K562 (cell line): ENCODE measurements around the gene RASGEF1C. TPM values are rescaled to one million over a fixed set of nuclear protein-coding genes. Genes with fewer than 3 reads are reported as not detected.

ENCODE experiments used
- ATAC-seq: fragments of 200-7000 bp; cut with Tn5 transposase; 3 replicates; pipeline ENCODE4 v1.9.1; 2020; ENCODE audit warnings: moderate library complexity
- BruUV-seq: library from RNA; stranded (reverse); fragments of 400-500 nt; replicated peaks from 2 replicates; lab custom pipeline; 2021; lab: Mats Ljungman, UMichigan
- CTCF ChIA-PET: fragments of 300-600 bp; formaldehyde crosslinking; extraction: SDS; loops from one replicate; lab custom pipeline; 2021; ENCODE audit warnings: low intra/inter-chr PET ratio; lab: Yijun Ruan, JAX
- POLR2A ChIA-PET: fragments of 300-600, 350-650 bp; sonication (Branson Sonifier 250); formaldehyde crosslinking; extraction: SDS; loops from one replicate; lab custom pipeline; 2021; ENCODE audit warnings: antibody characterized with exemption, inconsistent platforms; lab: Yijun Ruan, JAX
- DNase-seq, 4 experiments: peaks; one replicate each; pipeline versions ENCODE4 v3.0.0 to v3.0.0-alpha.2; 2011 to 2018; ENCODE audit warnings: low spot score in 3 of 4, mixed read lengths in 3 of 4; ENCODE audit errors: extremely low read depth in 1 of 4
- FAIRE-seq: peaks from 2 replicates; lab custom pipeline; 2011; peaks lifted over from hg19 to GRCh38; lab: Jason Lieb, UNC
- H2AFZ ChIP-seq: 2 replicates; pipeline ENCODE4 v1.6.0; 2011; ENCODE audit warnings: low read depth, low read length, control low read depth, inconsistent platforms
- H3K27ac ChIP-seq: fragments of 200-600 bp; 3 replicates; pipeline ENCODE4 v1.8.0; 2011; ENCODE audit warnings: low read depth, mild to moderate bottlenecking, control low read depth, inconsistent platforms, low read length, moderate library complexity, mixed read lengths; ENCODE audit errors: extremely low read depth
- H3K27me3 ChIP-seq, 2 experiments: fragments of 300-600 bp in 1 of 2; 2 replicates in 1 of 2; 3 replicates in 1 of 2; pipeline versions ENCODE4 v1.6.0 to v1.8.0; 2011; ENCODE audit warnings: inconsistent platforms in 2 of 2, low read length in 2 of 2, mild to moderate bottlenecking in 1 of 2, mixed read lengths in 1 of 2, moderate library complexity in 1 of 2; ENCODE audit not compliant: control insufficient read depth in 2 of 2, insufficient read depth in 2 of 2
- H3K36me3 ChIP-seq: fragments of 300-600 bp; 3 replicates; pipeline ENCODE4 v1.8.0; 2011; ENCODE audit warnings: mild to moderate bottlenecking, low read length, inconsistent platforms; ENCODE audit not compliant: control insufficient read depth, insufficient read depth
- H3K4me1 ChIP-seq, 2 experiments: fragments of 200-600 bp in 1 of 2; replicated peaks in 1 of 2; 2 replicates in 1 of 2; 3 replicates in 1 of 2; pipeline versions ENCODE4 v1.5.1 to v1.8.0; 2011; ENCODE audit warnings: inconsistent platforms in 2 of 2, low read length in 2 of 2, mild to moderate bottlenecking in 1 of 2, mixed read lengths in 1 of 2, moderate library complexity in 1 of 2; ENCODE audit not compliant: control insufficient read depth in 2 of 2, insufficient read depth in 2 of 2
- H3K4me2 ChIP-seq: 2 replicates; pipeline ENCODE4 v1.6.1; 2011; ENCODE audit warnings: low read length, control low read depth, inconsistent platforms, mixed read lengths; ENCODE audit not compliant: insufficient read depth
- H3K4me3 ChIP-seq: fragments of 200-600 bp; sonication (generic), shearing (Covaris generic); 2 replicates; pipeline ENCODE4 v1.5.1; 2016; ENCODE audit warnings: control low read depth, inconsistent platforms
- H3K79me2 ChIP-seq: fragments of 200-600 bp; 3 replicates; pipeline ENCODE4 v1.8.0; 2011; ENCODE audit warnings: low read length, inconsistent platforms; ENCODE audit not compliant: control insufficient read depth, insufficient read depth
- H3K9ac ChIP-seq, 2 experiments: 2 replicates each; pipeline versions ENCODE4 v1.6.0 to v1.6.1; 2011; ENCODE audit warnings: low read depth in 2 of 2, low read length in 2 of 2, control low read depth in 1 of 2, inconsistent platforms in 1 of 2, mild to moderate bottlenecking in 1 of 2, mixed read lengths in 1 of 2; ENCODE audit not compliant: insufficient read depth in 1 of 2
- H3K9me1 ChIP-seq: one replicate; pipeline ENCODE4 v1.6.0; 2011; ENCODE audit warnings: inconsistent platforms, mild to moderate bottlenecking, low read length, moderate library complexity; ENCODE audit not compliant: control insufficient read depth, insufficient read depth
- H3K9me3 ChIP-seq: replicated peaks from 2 replicates; pipeline ENCODE4 v1.5.1; 2011; ENCODE audit warnings: low read depth, low read length, inconsistent platforms; ENCODE audit not compliant: control insufficient read depth, insufficient read depth
- H4K20me1 ChIP-seq: replicated peaks from 2 replicates; pipeline ENCODE4 v1.6.1; 2011; ENCODE audit warnings: low read length, inconsistent platforms, mixed read lengths; ENCODE audit not compliant: control insufficient read depth, insufficient read depth
- CBFA2T2 ChIP-seq: fragments of 450-650 bp; conservative IDR thresholded peaks from 2 replicates; pipeline ENCODE4 v1.6.1; 2017; ENCODE audit warnings: mild to moderate bottlenecking
- CBFA2T3 ChIP-seq: fragments of 450-650 bp; IDR thresholded peaks from 2 replicates; pipeline ENCODE4 v1.6.1; 2017
- CTBP1 ChIP-seq: fragments of 450-650 bp; IDR thresholded peaks from 2 replicates; pipeline ENCODE4 v1.6.1; 2016; ENCODE audit warnings: borderline replicate concordance
- FIP1L1 ChIP-seq: fragments of 200-400 bp; formaldehyde crosslinking; IDR thresholded peaks from 2 replicates; pipeline ENCODE4 v1.6.1; 2018; ENCODE audit warnings: mild to moderate bottlenecking, low read depth, low read length; ENCODE audit not compliant: poor library complexity, severe bottlenecking
- MBD2 ChIP-seq: sonication (generic); IDR thresholded peaks from 2 replicates; pipeline ENCODE4 v1.6.1; 2016; ENCODE audit warnings: low read depth, borderline replicate concordance
- POLR2AphosphoS5 ChIP-seq: IDR thresholded peaks from 2 replicates; pipeline ENCODE4 v1.6.1; 2011; ENCODE audit warnings: mild to moderate bottlenecking, low read depth, low read length, moderate library complexity; ENCODE audit not compliant: control insufficient read depth, insufficient read depth
- SMARCE1 ChIP-seq: fragments of 450-650 bp; IDR thresholded peaks from 2 replicates; pipeline ENCODE4 v1.7.1; 2016; ENCODE audit warnings: mild to moderate bottlenecking
- WGBS: fragments of 100-300 bp; shearing (Covaris generic); methylation state at CpG from one replicate; pipeline ENCODE4 v1.1.6; 2016; ENCODE audit warnings: low coverage, mixed read lengths; ENCODE audit not compliant: insufficient coverage; ENCODE audit errors: missing lambda C conversion rate; 5-methylcytosine and 5-hydroxymethylcytosine counted together
- in situ Hi-C: fragments of 300-500 bp; cut with MboI; formaldehyde crosslinking; loops from 4 replicates; pipeline ENCODE4 v1.15.0; 2018; ENCODE audit warnings: inconsistent platforms, mixed read lengths
- intact Hi-C: fragments of 100-400 bp; cut with micrococcal nuclease; formaldehyde crosslinking; loops from 2 replicates; pipeline ENCODE4 v1.14.2; 2022
- polyA plus RNA-seq, 8 experiments: library from polyadenylated mRNA; depleted of rRNA in 4 of 8; stranded (reverse) in 5 of 8; unstranded in 3 of 8; fragments of >200 nt; fragmentation: Nextera tagmentation in 2 of 8; fragmentation: Illumina TruSeq in 1 of 8; extraction: Ambion mirVana in 2 of 8; extraction: Trizol in 1 of 8; gene quantifications; 2 replicates each; pipeline versions ENCODE4 v1.2.1 to v1.2.3, GENCODE V29; 2011 to 2014; ENCODE audit warnings: inconsistent platforms in 1 of 8, missing spikeins in 1 of 8
- total RNA-seq, 7 experiments: library from RNA; depleted of rRNA in 6 of 7; stranded (reverse); fragments of >200 nt in 6 of 7; fragmentation: Illumina TruSeq in 2 of 7; extraction: Trizol in 2 of 7; gene quantifications; 2 replicates each; pipeline versions ENCODE4 v1.2.1 to v1.2.3, GENCODE V29; 2011 to 2021; ENCODE audit warnings: low replicate concordance in 1 of 7
- TF ChIP-seq, protein P1 (sequence below): fragments of 200-800 bp; sonication (Bioruptor generic); IDR thresholded peaks from 2 replicates; pipeline ENCODE4 v1.6.1; 2016; ENCODE audit warnings: missing genetic modification characterization, missing compliant biosample characterization
- TF ChIP-seq, protein P2 (sequence below), 3 experiments: fragments of 200-800 bp in 1 of 3; fragments of 250-450 bp in 1 of 3; fragments of 450-650 bp in 1 of 3; sonication (Bioruptor Pico) in 1 of 3; sonication (Bioruptor generic) in 1 of 3; formaldehyde crosslinking in 1 of 3; IDR thresholded peaks; 2 replicates each; pipeline versions ENCODE4 v1.6.1 to v1.8.0; 2016 to 2022; ENCODE audit warnings: mild to moderate bottlenecking in 2 of 3, missing genetic modification characterization in 2 of 3, missing compliant biosample characterization in 1 of 3, moderate library complexity in 1 of 3
- TF ChIP-seq, protein P3 (sequence below): sonication (generic); formaldehyde crosslinking; IDR thresholded peaks from 2 replicates; pipeline ENCODE4 v1.8.1; 2022; ENCODE audit warnings: missing genetic modification reagents

RASGEF1C gene
- total and polyA plus RNA-seq, 9 of the 15 experiments (the other 6 are each of a cell fraction or from before 2014, with no cell fraction given), result 0.04 to 1.1 (median 0.21) TPM; not detected in 4

DNA sequence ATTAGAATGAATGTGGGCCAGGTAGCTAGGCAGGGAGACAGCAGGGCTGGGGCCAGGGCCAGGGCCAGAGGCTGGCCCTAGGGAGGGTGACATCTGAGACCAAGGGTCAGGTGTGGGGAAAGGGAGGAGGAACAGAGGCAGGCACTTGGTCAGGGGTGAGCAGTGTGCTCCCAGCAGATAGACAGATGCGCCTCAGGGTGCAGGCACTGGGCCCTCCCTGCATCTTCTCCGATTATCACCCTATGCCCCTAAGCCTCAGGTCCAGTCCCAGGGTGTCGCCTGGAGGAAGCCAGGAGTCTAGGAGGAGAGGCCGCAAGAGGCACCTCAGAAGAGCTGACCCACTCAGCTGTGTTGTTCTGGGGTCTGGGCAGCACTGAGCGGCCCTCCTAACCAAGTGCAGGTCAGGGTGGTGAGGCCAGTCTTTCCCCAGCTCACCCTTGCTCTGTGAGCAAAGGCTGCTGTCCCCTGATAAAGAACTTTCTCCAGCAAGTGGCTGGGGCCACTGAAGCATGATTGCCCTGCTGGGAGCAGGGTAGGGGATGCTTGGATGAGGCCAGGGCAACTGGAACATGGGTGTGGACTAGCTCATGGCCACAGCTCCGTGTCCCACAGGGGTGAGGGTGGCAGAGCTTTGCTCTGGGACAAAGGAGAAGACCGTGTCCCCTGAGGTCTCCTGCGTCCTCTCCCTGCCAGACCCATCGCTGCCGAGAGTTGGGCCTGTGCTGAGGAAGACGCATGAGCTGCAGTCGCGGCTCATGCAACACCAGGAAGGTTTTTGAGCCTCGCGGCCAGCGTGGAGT lies 2.1 kb upstream of the RASGEF1C start:
- no peaks in the 10 kb centered on the region for H3K79me2 ChIP-seq
- no peaks in the 10 kb centered on the region for H3K36me3 ChIP-seq
- no peak overlapping the region for H3K4me3 ChIP-seq
- H2AFZ ChIP-seq, result peak overlapping the region; percentile 56; the same call in 1 of the 2 replicates
- H3K9me3 ChIP-seq, result no peaks in the 10 kb centered on the region
- in situ Hi-C loops (no loop called here), intact Hi-C loops (no loop called here)
- CTCF ChIA-PET, result interaction anchor here (0.7 kb wide), 1 partner anchor 13 kb away, joined by 3 read pairs; no protein-coding TSS in a partner anchor
- DNase-seq (peak; percentile 54 to 71 (median 60)), ATAC-seq (peak; percentile 16), FAIRE-seq (peak; percentile 82)
- peaks cover 8 to 44% of the 10 kb centered on the region in 2 experiments; a peak in 4 of 5 replicates for H3K4me1 ChIP-seq
- H4K20me1 ChIP-seq, result no peaks in the 10 kb centered on the region
- no TSS peak for BruUV-seq
- peak overlapping the region; percentile 24 for H3K4me2 ChIP-seq
- POLR2A ChIA-PET, result interaction anchor here (0.6 to 1.4 kb wide), 4 partner anchors 16 to 844 kb away, joined by 3 to 4 read pairs (median 3); no protein-coding TSS in a partner anchor
- WGBS, result 23% methylated on average over 14 of the region's 16 CpGs
- H3K9me1 ChIP-seq, result peaks cover 4% of the 10 kb centered on the region
- peaks cover 4 to 55% of the 10 kb centered on the region in 2 experiments; a peak in 4 of 5 replicates for H3K27me3 ChIP-seq
- no peak overlapping the region for H3K9ac ChIP-seq
- no peak overlapping the region for H3K27ac ChIP-seq
- peak; percentile 81 for TF ChIP-seq CBFA2T2
- no peak for TF ChIP-seq SMARCE1
- TF ChIP-seq, protein P1, sequence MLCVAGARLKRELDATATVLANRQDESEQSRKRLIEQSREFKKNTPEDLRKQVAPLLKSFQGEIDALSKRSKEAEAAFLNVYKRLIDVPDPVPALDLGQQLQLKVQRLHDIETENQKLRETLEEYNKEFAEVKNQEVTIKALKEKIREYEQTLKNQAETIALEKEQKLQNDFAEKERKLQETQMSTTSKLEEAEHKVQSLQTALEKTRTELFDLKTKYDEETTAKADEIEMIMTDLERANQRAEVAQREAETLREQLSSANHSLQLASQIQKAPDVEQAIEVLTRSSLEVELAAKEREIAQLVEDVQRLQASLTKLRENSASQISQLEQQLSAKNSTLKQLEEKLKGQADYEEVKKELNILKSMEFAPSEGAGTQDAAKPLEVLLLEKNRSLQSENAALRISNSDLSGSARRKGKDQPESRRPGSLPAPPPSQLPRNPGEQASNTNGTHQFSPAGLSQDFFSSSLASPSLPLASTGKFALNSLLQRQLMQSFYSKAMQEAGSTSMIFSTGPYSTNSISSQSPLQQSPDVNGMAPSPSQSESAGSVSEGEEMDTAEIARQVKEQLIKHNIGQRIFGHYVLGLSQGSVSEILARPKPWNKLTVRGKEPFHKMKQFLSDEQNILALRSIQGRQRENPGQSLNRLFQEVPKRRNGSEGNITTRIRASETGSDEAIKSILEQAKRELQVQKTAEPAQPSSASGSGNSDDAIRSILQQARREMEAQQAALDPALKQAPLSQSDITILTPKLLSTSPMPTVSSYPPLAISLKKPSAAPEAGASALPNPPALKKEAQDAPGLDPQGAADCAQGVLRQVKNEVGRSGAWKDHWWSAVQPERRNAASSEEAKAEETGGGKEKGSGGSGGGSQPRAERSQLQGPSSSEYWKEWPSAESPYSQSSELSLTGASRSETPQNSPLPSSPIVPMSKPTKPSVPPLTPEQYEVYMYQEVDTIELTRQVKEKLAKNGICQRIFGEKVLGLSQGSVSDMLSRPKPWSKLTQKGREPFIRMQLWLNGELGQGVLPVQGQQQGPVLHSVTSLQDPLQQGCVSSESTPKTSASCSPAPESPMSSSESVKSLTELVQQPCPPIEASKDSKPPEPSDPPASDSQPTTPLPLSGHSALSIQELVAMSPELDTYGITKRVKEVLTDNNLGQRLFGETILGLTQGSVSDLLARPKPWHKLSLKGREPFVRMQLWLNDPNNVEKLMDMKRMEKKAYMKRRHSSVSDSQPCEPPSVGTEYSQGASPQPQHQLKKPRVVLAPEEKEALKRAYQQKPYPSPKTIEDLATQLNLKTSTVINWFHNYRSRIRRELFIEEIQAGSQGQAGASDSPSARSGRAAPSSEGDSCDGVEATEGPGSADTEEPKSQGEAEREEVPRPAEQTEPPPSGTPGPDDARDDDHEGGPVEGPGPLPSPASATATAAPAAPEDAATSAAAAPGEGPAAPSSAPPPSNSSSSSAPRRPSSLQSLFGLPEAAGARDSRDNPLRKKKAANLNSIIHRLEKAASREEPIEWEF (CRISPR knock-in tag), result no peak
- 0 out of 2 replicates have a peak, but pooled peaks have one; percentile 4 for TF ChIP-seq POLR2AphosphoS5
- peak; percentile 87 for TF ChIP-seq CBFA2T3
- TF ChIP-seq CTBP1, result no peak
- no peak for TF ChIP-seq FIP1L1
- TF ChIP-seq, protein P2, sequence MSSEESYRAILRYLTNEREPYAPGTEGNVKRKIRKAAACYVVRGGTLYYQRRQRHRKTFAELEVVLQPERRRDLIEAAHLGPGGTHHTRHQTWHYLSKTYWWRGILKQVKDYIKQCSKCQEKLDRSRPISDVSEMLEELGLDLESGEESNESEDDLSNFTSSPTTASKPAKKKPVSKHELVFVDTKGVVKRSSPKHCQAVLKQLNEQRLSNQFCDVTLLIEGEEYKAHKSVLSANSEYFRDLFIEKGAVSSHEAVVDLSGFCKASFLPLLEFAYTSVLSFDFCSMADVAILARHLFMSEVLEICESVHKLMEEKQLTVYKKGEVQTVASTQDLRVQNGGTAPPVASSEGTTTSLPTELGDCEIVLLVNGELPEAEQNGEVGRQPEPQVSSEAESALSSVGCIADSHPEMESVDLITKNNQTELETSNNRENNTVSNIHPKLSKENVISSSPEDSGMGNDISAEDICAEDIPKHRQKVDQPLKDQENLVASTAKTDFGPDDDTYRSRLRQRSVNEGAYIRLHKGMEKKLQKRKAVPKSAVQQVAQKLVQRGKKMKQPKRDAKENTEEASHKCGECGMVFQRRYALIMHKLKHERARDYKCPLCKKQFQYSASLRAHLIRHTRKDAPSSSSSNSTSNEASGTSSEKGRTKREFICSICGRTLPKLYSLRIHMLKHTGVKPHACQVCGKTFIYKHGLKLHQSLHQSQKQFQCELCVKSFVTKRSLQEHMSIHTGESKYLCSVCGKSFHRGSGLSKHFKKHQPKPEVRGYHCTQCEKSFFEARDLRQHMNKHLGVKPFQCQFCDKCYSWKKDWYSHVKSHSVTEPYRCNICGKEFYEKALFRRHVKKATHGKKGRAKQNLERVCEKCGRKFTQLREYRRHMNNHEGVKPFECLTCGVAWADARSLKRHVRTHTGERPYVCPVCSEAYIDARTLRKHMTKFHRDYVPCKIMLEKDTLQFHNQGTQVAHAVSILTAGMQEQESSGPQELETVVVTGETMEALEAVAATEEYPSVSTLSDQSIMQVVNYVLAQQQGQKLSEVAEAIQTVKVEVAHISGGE (CRISPR knock-in tag; IDR thresholded peaks at IDR 0.05), result no peak
- TF ChIP-seq MBD2, result no peak
- TF ChIP-seq, protein P3, sequence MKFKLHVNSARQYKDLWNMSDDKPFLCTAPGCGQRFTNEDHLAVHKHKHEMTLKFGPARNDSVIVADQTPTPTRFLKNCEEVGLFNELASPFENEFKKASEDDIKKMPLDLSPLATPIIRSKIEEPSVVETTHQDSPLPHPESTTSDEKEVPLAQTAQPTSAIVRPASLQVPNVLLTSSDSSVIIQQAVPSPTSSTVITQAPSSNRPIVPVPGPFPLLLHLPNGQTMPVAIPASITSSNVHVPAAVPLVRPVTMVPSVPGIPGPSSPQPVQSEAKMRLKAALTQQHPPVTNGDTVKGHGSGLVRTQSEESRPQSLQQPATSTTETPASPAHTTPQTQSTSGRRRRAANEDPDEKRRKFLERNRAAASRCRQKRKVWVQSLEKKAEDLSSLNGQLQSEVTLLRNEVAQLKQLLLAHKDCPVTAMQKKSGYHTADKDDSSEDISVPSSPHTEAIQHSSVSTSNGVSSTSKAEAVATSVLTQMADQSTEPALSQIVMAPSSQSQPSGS, result no peak
